ENCODE data around the gene LINGO3. TPM values are rescaled to one million over a fixed set of nuclear protein-coding genes. Genes with fewer than 3 reads are reported as not detected.

The LINGO3 gene
- total RNA-seq, 1 donor from 2014 or later = 0.60 TPM

GRCh38 chr19:2290441-2291184 lies 17.3 kb downstream of the LINGO3 start:
- Mint-ChIP-seq H3K9me3 (no peaks in the 10 kb centered on the region), H3K27me3 (ENCODE audit: low read depth) (peaks cover 90% of the 10 kb centered on the region), H3K4me1 (peaks cover 9% of the 10 kb centered on the region), H3K4me3 (peak overlapping the region; percentile 49), H3K36me3 (no peaks in the 10 kb centered on the region), H3K27ac (no peak overlapping the region)
- TF ChIP-seq CTCF (IDR thresholded peaks at IDR 0.05; ENCODE audit: unreplicated experiment) = no peak
- no peak for DNase-seq (ENCODE audit: low spot score in 2 of 2, unreplicated experiment in 2 of 2)

- no peak for DNase-seq (ENCODE audit: low spot score in 2 of 2, unreplicated experiment in 2 of 2)
- H3K4me1 Mint-ChIP-seq = peaks cover 7% of the 10 kb centered on the region
- TF ChIP-seq CTCF (IDR thresholded peaks at IDR 0.05; ENCODE audit: unreplicated experiment) = no peak
- H3K27ac Mint-ChIP-seq = no peak overlapping the region
- no peaks in the 10 kb centered on the region for H3K9me3 Mint-ChIP-seq
- H3K27me3 Mint-ChIP-seq (ENCODE audit: low read depth) = peaks cover 90% of the 10 kb centered on the region
- no peaks in the 10 kb centered on the region for H3K36me3 Mint-ChIP-seq
- H3K4me3 Mint-ChIP-seq = peak overlapping the region; percentile 53
Measured at GRCh38 chr19:2289714-2290435, 18.1 kb downstream of the LINGO3 start.

- DNase-seq (ENCODE audit: low spot score in 2 of 2, unreplicated experiment in 2 of 2) = no peak
- H3K36me3 Mint-ChIP-seq = no peaks in the 10 kb centered on the region
- peaks cover 6% of the 10 kb centered on the region for H3K4me1 Mint-ChIP-seq
- no peak for TF ChIP-seq CTCF (IDR thresholded peaks at IDR 0.05; ENCODE audit: unreplicated experiment)
- peak overlapping the region; percentile 53 for H3K4me3 Mint-ChIP-seq
- H3K9me3 Mint-ChIP-seq = no peaks in the 10 kb centered on the region
- no peak overlapping the region for H3K27ac Mint-ChIP-seq
- peaks cover 85% of the 10 kb centered on the region for H3K27me3 Mint-ChIP-seq (ENCODE audit: low read depth)
Measured at GRCh38 chr19:2288818-2289713, 18.9 kb downstream of the LINGO3 start.

- no peaks in the 10 kb centered on the region for H3K36me3 Mint-ChIP-seq
- H3K4me1 Mint-ChIP-seq = peaks cover 6% of the 10 kb centered on the region
- no peak overlapping the region for H3K27ac Mint-ChIP-seq
- DNase-seq (ENCODE audit: low spot score in 2 of 2, unreplicated experiment in 2 of 2) = no peak
- no peaks in the 10 kb centered on the region for H3K9me3 Mint-ChIP-seq
- H3K27me3 Mint-ChIP-seq (ENCODE audit: low read depth) = peaks cover 78% of the 10 kb centered on the region
- H3K4me3 Mint-ChIP-seq = no peak overlapping the region
- no peak for TF ChIP-seq CTCF (IDR thresholded peaks at IDR 0.05; ENCODE audit: unreplicated experiment)
Measured at GRCh38 chr19:2288338-2288817, 19.6 kb downstream of the LINGO3 start.

- Mint-ChIP-seq H3K27ac (no peak overlapping the region), H3K4me3 (no peak overlapping the region), H3K27me3 (ENCODE audit: low read depth) (peaks cover 77% of the 10 kb centered on the region), H3K36me3 (no peaks in the 10 kb centered on the region), H3K4me1 (peaks cover 7% of the 10 kb centered on the region), H3K9me3 (no peaks in the 10 kb centered on the region)
- no peak for DNase-seq (ENCODE audit: low spot score in 2 of 2, unreplicated experiment in 2 of 2)
- TF ChIP-seq CTCF (IDR thresholded peaks at IDR 0.05; ENCODE audit: unreplicated experiment) = no peak
Measured at GRCh38 chr19:2287585-2288337, 20.2 kb downstream of the LINGO3 start.
